Activated T-helper 1 cell treated with anti-CD3 and anti-CD28 coated beads, Interleukin-12 subunit alpha, Interleukin-12 subunit beta, Interleukin-2, Interleukin-4 antibody, amounts not matched to agents 30 ng/mL and 10 ng/mL and 1 ng/mL, durations not matched to agents 14 hours and 24 hours and 36 hours (primary cell): Measurements from ENCODE around the gene CSPG4. TPM values are rescaled to one million over a fixed set of nuclear protein-coding genes. Genes with fewer than 3 reads are reported as not detected.
"Not testable (repeated sequence)": the region's sequence is repeated elsewhere in the genome, so short reads cannot be mapped to it uniquely, and the experiment has no call there.

Experiments
- DNase-seq: peaks from one replicate; pipeline ENCODE4 v3.0.0; 2021; ENCODE audit warnings: low spot score
- H3K27ac Mint-ChIP-seq: one replicate; pipeline ENCODE4 v1.8.0; 2021; ENCODE audit warnings: mild to moderate bottlenecking, mixed read lengths
- H3K27me3 Mint-ChIP-seq: one replicate; pipeline ENCODE4 v1.8.0; 2022; ENCODE audit warnings: mild to moderate bottlenecking, moderate library complexity, mixed read lengths; ENCODE audit not compliant: insufficient read depth
- H3K36me3 Mint-ChIP-seq: one replicate; pipeline ENCODE4 v1.8.0; 2021; ENCODE audit warnings: low read depth, mixed read lengths
- H3K4me1 Mint-ChIP-seq: one replicate; pipeline ENCODE4 v1.8.0; 2021; ENCODE audit warnings: low read depth, mixed read lengths
- H3K4me3 Mint-ChIP-seq: one replicate; pipeline ENCODE4 v1.8.0; 2021; ENCODE audit warnings: mild to moderate bottlenecking, moderate library complexity, mixed read lengths
- H3K9me3 Mint-ChIP-seq: one replicate; pipeline ENCODE4 v1.8.0; 2021; ENCODE audit warnings: mixed read lengths
- intact Hi-C: fragments of 100-400 bp; cut with micrococcal nuclease; formaldehyde crosslinking; loops from one replicate; pipeline ENCODE4 v1.15.1; 2024
- total RNA-seq: library from RNA; stranded (reverse); gene quantifications from 2 replicates; pipeline ENCODE4 v1.2.3, GENCODE V29; 2022

Gene CSPG4
- total RNA-seq, 1 donor from 2014 or later: not detected

GRCh38 chr15:75641603-75642002 is 71.0 kb downstream of the CSPG4 start:
- H3K27ac Mint-ChIP-seq: no peak overlapping the region
- H3K4me3 Mint-ChIP-seq: no peak overlapping the region
- peaks cover 42% of the 10 kb centered on the region for H3K4me1 Mint-ChIP-seq
- peaks cover 15% of the 10 kb centered on the region for H3K36me3 Mint-ChIP-seq
- H3K27me3 Mint-ChIP-seq: peaks cover 7% of the 10 kb centered on the region
- intact Hi-C loops: loop anchor here (10.0 kb wide), 2 partner anchors 1373 to 1647 kb away; partner anchors contain the start of genes PML and STOML1
- no peak for DNase-seq
- no peaks in the 10 kb centered on the region for H3K9me3 Mint-ChIP-seq

GRCh38 chr15:75641179-75641503 is 71.5 kb downstream of the CSPG4 start:
- peak overlapping the region; percentile 90 for H3K4me3 Mint-ChIP-seq
- peaks cover 7% of the 10 kb centered on the region for H3K27me3 Mint-ChIP-seq
- DNase-seq: no peak
- intact Hi-C loops: loop anchor here (10.0 kb wide), 2 partner anchors 1374 to 1646 kb away; partner anchors contain the start of genes PML and STOML1
- no peaks in the 10 kb centered on the region for H3K9me3 Mint-ChIP-seq
- peaks cover 15% of the 10 kb centered on the region for H3K36me3 Mint-ChIP-seq
- H3K27ac Mint-ChIP-seq: peak overlapping the region; percentile 94
- peaks cover 39% of the 10 kb centered on the region for H3K4me1 Mint-ChIP-seq

- Mint-ChIP-seq H3K36me3 (peaks cover 16% of the 10 kb centered on the region), H3K27ac (peak overlapping the region; percentile 94), H3K4me3 (peak overlapping the region; percentile 90), H3K9me3 (no peaks in the 10 kb centered on the region), H3K4me1 (peaks cover 39% of the 10 kb centered on the region), H3K27me3 (peaks cover 7% of the 10 kb centered on the region)
- intact Hi-C loops: loop anchor here (1.0 to 10.0 kb wide), 9 partner anchors 15 to 1646 kb away; partner anchors contain the start of genes MAN2C1, PML, PTPN9 and SNUPN
- peak; percentile 51 for DNase-seq
Measured at GRCh38 chr15:75640483-75641178, 72.0 kb downstream of the CSPG4 start.

- Mint-ChIP-seq H3K4me1 (peaks cover 39% of the 10 kb centered on the region), H3K27me3 (peaks cover 6% of the 10 kb centered on the region), H3K9me3 (no peaks in the 10 kb centered on the region), H3K4me3 (peak within 1 kb of the TSS; percentile 90), H3K27ac (peak within 1 kb of the TSS; percentile 94), H3K36me3 (peaks cover 16% of the 10 kb centered on the region)
- peak; percentile 93 for DNase-seq
- intact Hi-C loops: loop anchor here (1.0 to 10.0 kb wide), 11 partner anchors 7 to 1645 kb away; partner anchors contain the start of genes C15orf39, MAN2C1, PML and PTPN9
Measured at GRCh38 chr15:75639709-75640482, 72.8 kb downstream of the CSPG4 start, which contains the start of gene IMP3. Gene IMP3 (minus strand): TSS chr15:75640224. CDS start chr15:75640168, 56 bp downstream.

- DNase-seq: no peak
- intact Hi-C loops: loop anchor here (1.0 to 5.0 kb wide), 2 partner anchors 8 to 437 kb away; partner anchors contain the start of genes C15orf39 and SNX33
- peaks cover 3% of the 10 kb centered on the region for H3K27me3 Mint-ChIP-seq
Measured at GRCh38 chr15:75639191-75639708, 73.4 kb downstream of the CSPG4 start.

GRCh38 chr15:75637245-75638009 is 75.2 kb downstream of the CSPG4 start:
- Mint-ChIP-seq H3K4me3 (peak overlapping the region; percentile 90), H3K4me1 (peaks cover 39% of the 10 kb centered on the region), H3K9me3 (no peaks in the 10 kb centered on the region), H3K27ac (no peak overlapping the region), H3K36me3 (peaks cover 16% of the 10 kb centered on the region), H3K27me3 (peaks cover 2% of the 10 kb centered on the region)
- DNase-seq: no peak
- intact Hi-C loops: loop anchor here (5.0 kb wide), 1 partner anchor 435 kb away; the partner anchor contains the start of gene C15orf39

More at GRCh38 chr15:75639191-75639708, 73.4 kb downstream of the CSPG4 start:
- peaks cover 39% of the 10 kb centered on the region for H3K4me1 Mint-ChIP-seq
- H3K36me3 Mint-ChIP-seq: peaks cover 16% of the 10 kb centered on the region
- H3K27ac Mint-ChIP-seq: peak overlapping the region; percentile 94
- no peaks in the 10 kb centered on the region for H3K9me3 Mint-ChIP-seq
- H3K4me3 Mint-ChIP-seq: peak overlapping the region; percentile 90

GRCh38 chr15:75636026-75636425 is 76.6 kb downstream of the CSPG4 start:
- peaks cover 1% of the 10 kb centered on the region for H3K27me3 Mint-ChIP-seq
- peaks cover 16% of the 10 kb centered on the region for H3K36me3 Mint-ChIP-seq
- H3K27ac Mint-ChIP-seq: no peak overlapping the region
- no peaks in the 10 kb centered on the region for H3K9me3 Mint-ChIP-seq
- no peak overlapping the region for H3K4me3 Mint-ChIP-seq
- intact Hi-C loops: loop anchor here (5.0 kb wide), 1 partner anchor 434 kb away; the partner anchor contains the start of gene C15orf39
- DNase-seq: no peak
- H3K4me1 Mint-ChIP-seq: peaks cover 31% of the 10 kb centered on the region

- H3K4me1 Mint-ChIP-seq: peaks cover 22% of the 10 kb centered on the region
- H3K27ac Mint-ChIP-seq, DNase-seq, H3K27me3 Mint-ChIP-seq, H3K9me3 Mint-ChIP-seq, intact Hi-C loops, H3K4me3 Mint-ChIP-seq: not testable (repeated sequence)
- peaks cover 11% of the 10 kb centered on the region for H3K36me3 Mint-ChIP-seq
Measured at GRCh38 chr15:75633922-75634321, 78.7 kb downstream of the CSPG4 start.

GRCh38 chr15:75631935-75632334 is 80.7 kb downstream of the CSPG4 start:
- Mint-ChIP-seq H3K9me3 (no peaks in the 10 kb centered on the region), H3K27me3 (no peaks in the 10 kb centered on the region), H3K4me1 (peaks cover 12% of the 10 kb centered on the region), H3K36me3 (peaks cover 2% of the 10 kb centered on the region), H3K27ac (no peak overlapping the region), H3K4me3 (no peak overlapping the region)
- intact Hi-C loops: no loop called here
- DNase-seq: no peak

GRCh38 chr15:75625542-75626347 is 86.9 kb downstream of the CSPG4 start, which contains the start of gene SNUPN:
Gene SNUPN (minus strand): TSS chr15:75625725. CDS start chr15:75621051, 4,674 bp downstream.
- Mint-ChIP-seq H3K4me1 (peaks cover 38% of the 10 kb centered on the region), H3K36me3 (peaks cover 9% of the 10 kb centered on the region), H3K27ac (peak within 1 kb of the TSS; percentile 100), H3K9me3 (no peaks in the 10 kb centered on the region), H3K4me3 (peak within 1 kb of the TSS; percentile 94), H3K27me3 (no peaks in the 10 kb centered on the region)
- peak; percentile 90 for DNase-seq
- intact Hi-C loops: loop anchor here (1.0 to 10.0 kb wide), 7 partner anchors 15 to 929 kb away; partner anchors contain the start of genes CSK, EDC3, IMP3 and MAN2C1
